Measurements from ENCODE around the gene TEPSIN.

The TEPSIN gene

DNA sequence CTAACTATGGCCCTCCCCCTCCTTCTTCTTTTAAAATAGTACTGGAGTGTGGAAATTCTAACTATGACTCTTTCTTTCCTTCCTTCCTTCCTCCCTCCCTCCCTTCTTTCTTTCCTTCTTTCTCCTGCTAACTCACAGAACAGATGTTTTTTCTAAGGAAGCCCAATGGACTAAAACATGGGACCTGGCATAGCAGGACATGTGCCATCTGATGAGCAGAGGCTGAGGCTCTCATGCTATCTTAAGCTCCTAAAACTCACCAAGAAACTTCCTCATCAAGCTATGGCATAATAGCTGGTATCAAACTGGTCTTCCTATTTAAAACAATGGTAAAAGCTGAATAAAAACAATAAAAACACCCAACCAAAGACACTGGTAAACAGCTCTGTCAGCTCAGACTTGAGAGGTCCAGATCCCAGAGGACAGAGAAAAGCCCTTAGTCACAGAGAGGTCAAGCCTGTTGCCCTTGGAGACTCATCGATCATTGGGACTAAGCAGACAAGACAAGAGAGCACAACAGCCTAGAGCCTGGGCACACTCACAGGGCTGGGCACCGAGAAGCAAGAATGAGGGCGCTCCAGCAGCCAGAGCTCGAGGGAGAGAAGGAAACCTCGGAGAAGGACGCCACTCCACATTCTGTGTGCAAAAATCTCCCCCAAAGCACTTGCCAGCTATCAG, 28.7 kb upstream of the TEPSIN start:
- FAIRE-seq: no peak

DNA sequence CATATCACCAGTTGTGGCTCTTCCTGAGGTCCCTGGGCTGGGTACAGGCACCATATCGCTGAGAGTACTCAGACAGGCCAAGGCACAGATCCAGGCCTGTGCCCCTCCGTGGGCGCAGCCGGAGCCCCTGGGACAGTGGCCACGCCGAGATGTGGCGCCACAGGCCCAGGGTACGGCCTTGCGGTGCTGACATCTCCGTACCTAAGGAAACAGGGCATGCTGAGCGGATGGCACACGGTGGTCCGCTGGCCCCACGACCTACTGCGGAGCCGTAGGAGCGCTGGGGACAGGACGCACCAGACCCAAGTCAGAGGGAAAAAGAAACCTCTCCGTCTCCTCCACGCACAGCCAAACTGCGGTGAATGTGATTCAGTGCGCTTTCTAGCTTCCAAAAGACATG, 26.7 kb upstream of the TEPSIN start:
- no peak for FAIRE-seq

DNA sequence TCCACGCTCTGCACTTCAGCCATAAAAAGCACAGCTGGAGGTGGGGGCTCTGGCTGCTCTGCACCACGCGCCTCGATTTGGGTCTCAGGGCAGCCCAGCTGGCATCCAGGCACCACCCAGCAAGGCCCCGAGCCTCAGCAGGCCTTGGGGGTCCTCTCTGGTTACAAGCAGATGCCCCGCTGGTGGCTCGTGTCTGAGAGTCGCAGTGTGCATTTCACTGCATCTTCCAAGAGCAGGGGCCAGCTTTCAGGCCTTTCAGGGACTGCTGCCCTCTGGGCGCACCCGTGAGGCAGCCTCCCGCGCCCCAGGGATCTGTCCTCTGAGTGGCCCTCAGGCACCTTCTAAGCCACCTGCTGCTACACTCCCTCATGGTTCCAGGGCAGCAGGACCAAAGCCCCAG, 25.8 kb upstream of the TEPSIN start:
- no peak for FAIRE-seq

DNA sequence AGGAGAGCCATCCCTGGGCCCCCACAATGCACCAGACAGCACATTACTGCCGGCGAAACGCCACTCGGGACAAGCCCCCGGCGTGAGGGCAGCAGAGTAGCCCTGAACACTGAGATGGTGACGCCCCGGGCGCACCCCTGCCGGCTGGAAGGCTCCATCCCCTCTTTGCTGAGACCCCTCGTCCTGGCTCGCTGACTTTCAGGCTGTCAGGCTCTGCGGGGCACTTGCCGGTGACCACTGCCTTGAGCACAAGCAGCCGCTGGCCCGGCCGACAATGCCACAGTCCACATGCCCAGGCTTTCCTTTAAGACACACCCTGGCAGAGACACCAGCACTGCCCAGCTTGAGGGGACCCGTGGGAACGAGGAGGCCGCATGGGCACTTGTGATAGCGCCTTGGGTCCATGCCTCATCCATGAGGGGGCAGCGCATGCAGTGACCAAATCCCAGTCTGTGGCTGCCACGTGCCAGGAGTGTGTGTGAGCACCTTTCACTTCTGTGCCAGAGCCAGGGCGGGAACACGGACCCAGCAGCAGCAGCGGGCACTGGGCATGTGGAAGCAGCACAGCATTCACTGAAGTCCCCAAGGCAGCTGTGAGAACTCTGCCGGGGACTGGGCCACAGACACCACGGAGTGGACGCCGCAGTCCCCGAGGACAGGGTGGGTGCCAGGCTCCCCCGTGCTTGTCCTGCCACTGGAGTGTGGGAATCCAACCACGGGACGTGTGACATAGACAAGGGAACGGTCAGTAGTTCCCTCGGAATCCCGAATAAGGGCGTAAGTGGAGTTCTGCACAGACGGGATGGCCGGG, 24.7 kb upstream of the TEPSIN start:
- FAIRE-seq: no peak

DNA sequence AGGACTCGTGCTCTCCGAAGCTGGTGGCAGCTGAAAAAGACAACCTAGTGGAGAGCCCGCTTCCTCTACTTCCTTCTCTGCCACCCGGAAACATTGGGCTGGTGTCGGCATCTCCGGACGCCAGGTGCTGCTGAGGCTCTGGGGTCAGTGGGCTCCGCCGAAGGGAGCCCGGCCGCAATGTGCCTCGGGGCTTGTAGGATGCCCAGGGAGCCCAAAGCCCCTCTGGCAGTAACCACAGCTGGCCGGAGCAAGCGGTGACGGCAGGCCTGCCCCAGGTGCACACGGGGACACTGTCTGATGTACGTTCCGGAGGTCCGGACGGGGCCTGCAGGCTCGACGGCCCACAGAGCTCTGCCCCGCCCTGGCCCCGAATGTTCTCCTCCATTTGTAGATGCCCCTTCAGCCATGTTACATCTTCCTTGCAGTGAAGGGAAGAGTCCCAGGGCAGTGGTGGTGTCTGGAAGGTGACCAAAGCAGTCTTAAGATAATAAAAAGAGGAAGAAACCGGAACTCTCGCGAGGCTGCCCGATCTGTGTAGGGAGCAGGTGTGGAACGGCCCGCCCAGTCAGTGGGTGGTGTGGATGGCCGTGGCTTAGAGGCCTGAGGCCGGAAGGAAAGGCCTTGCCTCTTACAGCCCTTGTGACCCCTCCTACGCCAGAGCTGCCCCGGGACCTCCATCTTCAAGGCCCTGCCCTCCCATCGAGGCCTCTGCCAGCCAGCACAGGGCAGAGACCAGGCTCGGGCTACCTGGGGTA, 22.9 kb upstream of the TEPSIN start:
- no peak for FAIRE-seq

DNA sequence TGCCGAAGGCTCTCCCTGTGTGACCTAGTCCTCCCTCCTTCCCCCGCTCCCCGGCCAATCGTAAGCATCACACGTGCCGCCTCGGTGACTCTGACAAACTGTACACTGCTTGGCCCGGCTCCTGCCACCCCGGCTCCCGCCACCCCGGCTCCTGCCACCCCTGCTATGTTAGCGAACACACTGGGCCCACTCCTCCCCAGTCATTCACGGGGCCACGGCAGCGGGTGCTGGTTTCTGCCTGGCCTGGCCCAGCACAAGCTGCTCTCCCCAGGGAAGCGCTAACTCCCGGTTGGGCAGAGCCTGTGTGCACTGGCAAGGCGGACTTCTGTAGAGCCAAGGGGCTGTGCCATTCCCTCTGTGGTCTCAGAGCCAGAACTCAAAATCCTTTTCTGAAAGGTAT, 22.2 kb upstream of the TEPSIN start:
- no peak for FAIRE-seq

DNA sequence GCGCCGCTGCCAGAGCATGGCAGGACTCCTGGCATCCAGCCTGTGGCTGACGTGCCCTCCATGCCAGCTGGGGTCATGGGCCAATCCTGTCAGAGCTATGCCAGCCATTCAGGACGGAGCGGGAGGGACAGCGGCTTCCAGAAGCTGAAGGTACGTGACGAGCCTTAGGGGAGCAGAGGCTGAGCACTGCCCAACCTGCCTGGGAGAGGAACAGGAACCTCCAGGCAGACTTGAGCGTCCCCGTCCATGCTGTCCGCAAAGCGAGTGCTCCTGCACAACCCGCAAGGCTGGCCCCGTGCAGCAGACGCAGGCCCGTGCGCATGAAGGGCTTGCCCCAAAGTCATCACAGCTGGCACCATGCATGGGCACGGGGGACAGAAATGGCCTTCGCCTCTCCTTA, 21.8 kb upstream of the TEPSIN start:
- FAIRE-seq: no peak

DNA sequence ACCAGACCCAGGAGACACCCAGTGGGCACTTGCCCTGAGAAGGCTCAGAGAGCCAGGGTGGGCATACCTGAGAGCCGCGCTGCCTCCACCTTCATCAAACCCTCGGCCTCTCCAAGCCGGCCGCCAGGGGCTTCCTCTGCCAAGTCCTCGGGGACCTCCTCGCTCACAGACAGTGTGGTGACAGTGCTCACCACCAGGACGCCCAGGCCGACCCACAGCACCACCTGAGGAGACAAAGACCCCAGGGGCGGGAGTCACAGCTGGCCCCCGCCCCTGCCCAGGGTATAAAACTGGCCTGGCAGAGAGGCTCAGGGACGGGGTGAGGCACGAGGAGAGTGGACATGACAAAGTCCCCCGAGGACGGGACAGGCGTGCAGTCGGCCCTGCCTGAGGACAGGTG, 21.3 kb upstream of the TEPSIN start:
- no peak for FAIRE-seq

DNA sequence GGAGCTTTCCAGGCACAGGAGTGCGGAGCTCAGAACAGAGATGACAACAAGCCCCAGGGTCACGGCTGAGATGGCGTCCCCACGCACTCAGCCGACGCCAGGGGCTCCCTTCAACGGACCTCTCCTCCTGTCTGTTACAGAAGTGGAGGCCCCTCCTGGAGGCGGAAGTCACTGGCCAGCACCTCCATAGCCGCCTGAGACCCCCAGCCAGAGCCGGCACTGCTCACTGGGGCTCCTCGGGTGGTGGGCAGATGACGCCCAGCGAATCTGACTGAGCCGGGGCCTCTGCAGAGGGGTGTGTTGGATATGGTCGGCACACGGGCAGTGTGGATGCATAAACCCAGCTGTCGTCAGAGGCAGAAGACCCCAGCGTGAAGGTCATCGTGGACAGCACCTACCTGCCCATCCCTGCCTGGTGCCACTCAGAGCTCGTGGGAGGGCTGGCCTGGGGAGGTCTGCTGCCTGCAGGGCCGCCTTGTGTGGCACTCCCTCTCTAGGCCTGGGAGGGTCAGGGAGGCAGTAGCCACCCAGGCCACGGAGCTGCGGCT, 20.3 kb upstream of the TEPSIN start:
- FAIRE-seq: no peak

DNA sequence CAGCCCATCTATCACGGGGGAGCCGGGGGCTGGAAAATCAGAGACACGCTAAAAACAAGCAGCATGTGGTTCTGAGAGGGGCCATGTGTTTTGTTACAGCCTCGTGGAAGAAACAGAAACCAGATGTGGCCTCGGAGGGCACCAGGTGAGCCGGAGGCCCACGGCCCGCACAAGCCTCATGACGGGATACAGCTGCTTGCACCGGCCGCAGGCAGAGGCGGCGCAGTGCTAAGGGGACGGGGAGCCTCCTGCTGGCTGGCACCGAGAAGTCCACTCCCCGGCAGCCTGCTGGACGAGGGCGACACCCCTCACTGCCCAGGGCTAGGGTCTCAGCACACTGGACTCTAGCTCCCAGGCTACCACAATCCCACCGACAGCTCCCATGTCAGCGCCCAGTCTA, 19.4 kb upstream of the TEPSIN start:
- FAIRE-seq: no peak

DNA sequence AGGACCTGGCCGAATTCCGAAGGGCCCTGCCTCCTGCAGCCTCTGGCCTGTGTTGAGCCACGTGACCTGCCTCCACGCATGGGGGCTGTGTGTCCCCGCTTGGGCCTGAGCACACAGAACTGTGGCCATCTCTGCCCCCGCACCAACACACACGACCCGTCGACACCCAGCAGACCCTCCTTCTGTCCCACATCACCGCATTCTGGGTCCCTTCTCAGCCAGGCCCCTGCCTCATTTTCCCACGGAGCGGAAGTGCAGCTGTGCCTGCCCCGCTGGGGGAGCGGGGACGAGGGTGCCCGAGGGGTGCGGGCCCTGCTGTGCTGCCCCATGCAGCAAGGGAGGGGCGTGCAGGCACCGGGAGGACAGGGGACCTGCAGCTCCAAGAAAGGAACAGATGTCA, 18.7 kb upstream of the TEPSIN start:
- FAIRE-seq: no peak

DNA sequence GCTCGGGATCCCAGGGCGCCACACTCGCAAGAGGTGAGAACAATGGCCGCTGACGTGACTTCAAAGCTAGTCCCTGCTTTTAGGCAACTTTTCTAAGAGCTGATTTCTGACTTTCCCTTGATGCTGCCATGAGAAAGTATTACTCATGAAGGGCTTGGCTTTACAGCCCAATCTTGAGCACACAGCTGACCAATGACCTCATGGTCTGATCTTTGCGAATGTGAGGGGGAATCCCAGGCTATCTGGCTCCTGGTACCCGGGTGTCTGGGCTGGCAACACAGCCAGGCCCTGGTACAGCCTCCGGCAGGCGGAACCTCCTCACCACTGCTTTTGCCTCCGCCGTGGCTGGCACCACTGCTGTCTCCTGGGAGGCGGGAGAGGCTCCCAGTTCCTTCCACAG, 17.8 kb upstream of the TEPSIN start:
- FAIRE-seq: no peak

DNA sequence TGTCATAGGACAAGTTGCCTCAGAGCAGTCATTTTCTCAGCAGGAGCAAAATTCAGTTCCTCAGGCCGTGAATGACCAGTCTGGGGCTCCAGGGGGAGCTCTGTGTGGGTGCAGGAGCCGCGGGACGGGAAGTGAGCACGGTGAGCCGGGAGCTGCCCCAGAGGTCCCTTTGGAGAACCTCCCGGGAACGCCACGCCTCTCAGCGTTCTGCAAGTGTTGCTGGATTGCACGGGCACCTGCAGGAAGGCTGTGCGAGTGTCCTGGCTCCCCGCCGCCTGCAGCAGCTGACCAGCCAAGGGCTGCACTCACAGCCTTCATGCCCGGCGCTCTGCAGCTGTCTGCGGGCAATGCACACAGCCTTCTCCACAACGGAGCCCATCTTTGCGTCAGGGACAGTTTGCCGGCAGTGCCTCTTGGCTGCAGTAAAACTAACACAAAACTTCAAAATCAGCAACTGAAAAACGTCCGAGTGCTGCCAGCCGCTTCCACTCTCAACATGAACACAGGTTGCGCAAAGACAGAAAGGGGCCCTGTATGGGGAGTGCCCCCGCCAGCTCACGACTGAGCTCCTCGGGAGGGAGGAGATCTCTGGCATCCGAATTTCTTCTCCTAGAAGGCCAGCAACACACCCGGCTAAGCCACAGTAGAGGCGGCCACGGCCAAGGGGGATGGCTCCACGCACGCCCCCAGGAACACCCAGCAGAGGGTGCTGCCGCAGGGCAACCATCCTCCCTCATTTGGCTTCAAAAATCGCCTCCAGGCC, 16.3 kb upstream of the TEPSIN start:
- FAIRE-seq: no peak

DNA sequence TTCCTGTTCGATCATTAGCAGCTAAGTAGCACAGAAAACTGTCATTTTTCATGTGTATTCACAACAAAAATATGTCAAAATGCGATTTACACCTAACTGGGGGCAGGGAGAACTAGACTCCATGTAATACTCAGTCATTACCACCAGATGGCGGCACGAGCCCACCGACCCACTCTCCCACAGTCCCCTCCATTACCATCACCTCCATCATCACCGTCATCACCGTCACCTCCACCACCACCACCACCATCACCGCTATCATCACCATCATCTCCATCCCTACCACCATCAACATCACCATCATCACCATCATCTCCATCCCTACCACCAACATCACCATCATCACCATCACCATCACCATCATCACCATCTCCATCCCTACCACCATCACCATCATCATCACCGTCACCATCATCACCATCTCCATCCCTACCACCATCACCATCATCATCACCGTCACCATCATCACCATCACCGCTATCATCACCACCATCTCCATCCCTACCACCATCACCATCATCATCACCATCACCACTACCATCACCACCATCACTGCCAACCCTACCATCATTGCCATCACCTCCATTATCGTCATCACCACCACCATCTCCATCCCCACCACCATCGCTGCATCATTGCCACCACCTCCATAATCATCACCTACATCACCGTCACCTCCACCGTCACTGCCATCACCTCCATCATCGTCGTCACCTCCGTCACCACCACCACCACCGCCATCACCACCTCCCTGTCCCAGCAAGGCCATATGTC, 14.7 kb upstream of the TEPSIN start:
- no peak for FAIRE-seq

DNA sequence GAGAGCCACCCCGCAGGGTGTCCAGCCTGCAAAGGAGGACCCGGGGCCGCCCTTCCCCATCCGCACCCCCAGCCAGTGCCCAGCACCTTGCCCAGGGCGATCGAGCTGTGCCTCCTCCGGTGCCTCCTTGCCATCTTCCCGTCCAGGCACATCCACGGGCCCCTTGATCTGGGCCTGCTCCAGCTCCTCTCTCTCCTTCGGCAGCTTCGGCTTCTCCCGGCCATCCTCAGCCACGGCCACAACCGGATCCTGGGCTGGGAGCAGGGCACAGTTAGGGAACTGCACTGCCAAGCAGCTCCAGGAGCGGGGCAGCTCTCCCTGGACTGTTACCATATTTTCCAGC, 14.1 kb upstream of the TEPSIN start:
- no peak for FAIRE-seq

DNA sequence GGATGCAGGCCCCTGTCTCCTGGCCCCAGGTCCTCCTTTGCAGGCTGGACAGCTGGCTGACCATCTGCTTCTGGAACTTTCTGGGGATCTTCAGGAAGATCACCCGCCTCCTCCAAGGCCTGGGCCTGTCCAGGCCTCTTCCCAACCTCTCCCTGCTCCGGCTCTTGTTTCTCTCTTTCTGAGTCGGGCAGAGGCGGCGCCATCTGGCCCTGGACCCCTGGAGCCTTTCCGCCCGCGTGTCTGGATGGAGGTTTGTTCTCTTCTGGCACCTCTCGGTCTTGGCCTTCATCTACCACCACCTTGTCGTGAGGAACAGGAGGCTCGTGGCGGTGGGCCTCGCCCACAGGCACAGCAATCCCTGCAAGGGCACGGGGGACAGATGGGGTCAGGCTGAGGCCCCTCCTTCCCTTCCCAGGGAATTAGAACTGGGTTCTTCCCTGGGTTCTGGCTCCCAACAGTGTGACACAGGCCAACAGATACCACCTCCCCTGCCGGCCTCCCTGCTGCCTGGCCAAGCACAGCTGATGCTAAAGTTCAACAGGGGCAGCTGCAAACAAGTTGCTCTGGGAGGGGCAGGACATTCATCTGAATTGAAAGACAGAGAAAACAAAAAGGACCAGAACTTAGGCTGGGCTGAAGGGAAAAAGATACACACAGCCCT, 13.6 kb upstream of the TEPSIN start:
- no peak for FAIRE-seq

DNA sequence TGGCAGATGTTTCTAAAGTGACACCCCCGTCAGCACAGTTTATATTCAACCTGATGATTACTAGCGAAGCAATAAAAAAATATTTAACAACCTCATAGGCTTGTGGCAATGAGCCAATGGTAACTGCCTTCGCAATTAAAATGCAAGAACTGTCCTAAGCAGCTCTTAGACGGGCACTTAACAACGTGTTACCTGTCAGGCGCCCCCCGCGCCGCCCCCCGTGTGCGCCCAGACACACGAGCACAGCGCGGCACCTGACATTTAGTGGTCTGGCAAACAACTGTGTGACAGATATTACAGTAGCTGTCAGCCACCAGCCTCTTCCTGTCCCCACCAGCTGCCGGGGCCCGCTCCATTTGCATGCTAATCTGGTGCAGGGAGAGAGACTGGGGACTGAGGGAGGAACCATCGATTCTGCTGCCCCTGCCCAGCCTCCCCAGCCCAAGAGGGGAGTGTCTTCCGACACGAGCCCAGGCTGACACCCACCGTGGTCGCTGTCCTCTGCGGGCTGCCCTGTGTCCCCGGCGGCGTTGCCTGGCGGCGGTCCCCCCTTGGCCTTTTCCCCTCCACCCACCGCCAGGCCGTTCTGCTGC, 12.9 kb upstream of the TEPSIN start:
- no peak for FAIRE-seq

DNA sequence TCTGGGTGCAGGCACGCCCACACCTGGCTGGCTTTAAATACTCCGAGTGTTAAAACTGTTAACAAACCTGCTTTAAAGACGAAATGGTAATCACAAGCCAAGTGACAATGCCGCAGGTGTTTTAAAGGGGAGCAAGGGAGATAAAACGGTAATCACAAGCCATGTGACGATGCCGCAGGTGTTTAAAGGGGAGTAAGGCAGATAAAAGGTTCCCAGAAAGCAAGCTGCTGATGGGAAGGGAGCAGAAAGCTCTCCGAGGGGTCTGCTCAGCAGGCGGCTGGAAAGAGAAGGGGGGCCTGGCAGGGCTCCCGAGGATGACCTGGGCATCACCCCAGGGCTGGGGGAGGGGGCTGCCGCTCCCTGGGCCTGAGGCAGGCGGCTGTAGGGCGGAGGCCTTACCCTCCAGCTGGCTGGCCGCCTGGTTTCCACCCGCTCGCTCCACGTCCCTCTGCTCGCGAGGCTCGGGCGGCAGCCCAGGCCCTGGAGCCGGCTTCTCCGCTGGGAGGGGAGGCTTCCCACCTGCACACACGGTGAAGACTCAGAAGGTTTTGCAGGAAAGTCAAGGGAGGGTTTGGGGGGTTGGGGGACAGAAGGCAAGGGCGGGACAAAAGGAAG, 12.3 kb upstream of the TEPSIN start:
- FAIRE-seq: no peak

DNA sequence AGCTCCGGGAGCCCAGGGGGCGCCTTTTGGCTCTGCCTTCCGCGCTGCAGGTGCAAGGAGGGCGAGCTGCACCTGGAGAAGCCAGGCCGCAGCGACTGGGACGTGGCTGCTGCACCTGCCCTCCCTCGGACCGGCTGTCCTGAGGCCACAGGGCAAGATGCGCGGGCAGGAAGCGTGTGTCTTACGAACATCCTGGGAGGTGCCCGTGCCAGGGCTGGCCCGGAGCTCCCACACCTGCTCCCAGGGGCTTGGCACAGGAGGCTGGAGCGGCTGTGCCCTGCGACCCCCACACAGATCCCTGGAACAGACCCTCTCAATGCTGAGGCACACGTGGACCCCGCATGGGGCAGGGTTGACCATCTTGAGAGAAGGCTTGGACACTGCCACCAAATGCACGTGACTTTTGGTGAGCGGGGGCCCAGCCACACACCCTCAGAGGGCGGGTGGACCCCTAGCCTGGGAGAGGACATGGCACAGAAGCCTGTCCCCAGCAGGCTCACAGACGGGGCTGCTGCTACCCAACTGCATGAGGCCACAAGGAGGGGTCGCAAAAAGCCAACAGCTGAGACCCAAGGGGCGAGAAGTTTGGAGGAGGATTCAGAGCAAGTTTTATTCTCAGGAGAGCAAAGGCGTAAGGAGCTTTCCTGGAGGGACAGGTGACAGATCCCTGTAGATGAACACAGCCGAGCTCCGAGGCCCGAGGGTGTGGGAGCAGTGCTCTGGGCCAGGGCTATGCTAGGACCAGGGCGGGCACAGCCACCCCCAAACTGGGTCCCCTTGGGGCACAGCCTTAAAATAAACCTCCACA, 11.6 kb upstream of the TEPSIN start:
- FAIRE-seq: no peak
